A549 treated with RU486 at 1 μM for 4 hours (cell line): Measurements from ENCODE around the gene KRTAP10-2. TPM values are rescaled to one million over a fixed set of nuclear protein-coding genes. Genes with fewer than 3 reads are reported as not detected.

Source experiments
- total RNA-seq: library from RNA; stranded (reverse); fragments of 200-300 nt; extraction: Qiagen RNA extraction; gene quantifications from 5 replicates; pipeline ENCODE4 v1.2.3, GENCODE V29; 2022; ENCODE audit warnings: low read depth

The KRTAP10-2 gene
- total RNA-seq = not detected in 5 replicates

GRCh38 chr21:44551340-44551961, at the start of gene KRTAP10-2:
KRTAP10-2 (minus strand) TSS chr21:44551505; CDS start chr21:44551458, 47 bp downstream.

GRCh38 chr21:44600118-44600978, 49.0 kb upstream of the KRTAP10-2 start, which contains the start of gene KRTAP10-7:
KRTAP10-7 (plus strand) TSS chr21:44600597; CDS start chr21:44600622, 25 bp downstream.

GRCh38 chr21:44592446-44593311, 41.4 kb upstream of the KRTAP10-2 start, which contains the start of gene KRTAP10-6:
KRTAP10-6 (minus strand) TSS chr21:44592505; CDS start chr21:44592484, 21 bp downstream.

GRCh38 chr21:44580231-44580821, 29.0 kb upstream of the KRTAP10-2 start, which contains the start of gene KRTAP10-5:
KRTAP10-5 (minus strand) TSS chr21:44580604; CDS start chr21:44580578, 26 bp downstream.

GRCh38 chr21:44573630-44574456, 22.5 kb upstream of the KRTAP10-2 start, which contains the start of gene KRTAP10-4:
KRTAP10-4 (plus strand) TSS chr21:44573729; CDS start chr21:44573759, 30 bp downstream.

GRCh38 chr21:44558695-44559094, 7.4 kb upstream of the KRTAP10-2 start, which contains the start of gene KRTAP10-3:
KRTAP10-3 (minus strand) TSS chr21:44558795; CDS start chr21:44558715, 80 bp downstream.

GRCh38 chr21:44539991-44540666, 11.2 kb downstream of the KRTAP10-2 start, which contains the start of gene KRTAP10-1:
KRTAP10-1 (minus strand) TSS chr21:44540195; CDS start chr21:44540150, 45 bp downstream.

Other genes starting within 250 kb of the KRTAP10-2 start
- 5.6 to 11.1 TPM (median 8.5 TPM) in 5 replicates for gene CFAP410, start 212.1 kb downstream of the KRTAP10-2 start, total RNA-seq
- gene TRPM2, start 197.9 kb downstream of the KRTAP10-2 start, total RNA-seq = 5.2 to 10.6 TPM (median 8.9 TPM) in 5 replicates
- gene LRRC3, start 96.0 kb downstream of the KRTAP10-2 start, total RNA-seq = 1.0 to 2.1 TPM (median 1.6 TPM) in 5 replicates
- not detected in 5 replicates for gene KRTAP10-1, start 11.3 kb downstream of the KRTAP10-2 start, total RNA-seq
- not detected in 5 replicates for gene KRTAP10-3, start 7.3 kb upstream of the KRTAP10-2 start, total RNA-seq
- gene KRTAP10-4, start 22.2 kb upstream of the KRTAP10-2 start, total RNA-seq = not detected in 5 replicates
- not detected in 5 replicates for gene KRTAP10-5, start 29.1 kb upstream of the KRTAP10-2 start, total RNA-seq
- gene KRTAP10-6, start 41.0 kb upstream of the KRTAP10-2 start, total RNA-seq = not detected in 5 replicates
- not detected in 5 replicates for gene KRTAP10-7, start 49.1 kb upstream of the KRTAP10-2 start, total RNA-seq
- not detected in 5 replicates for gene KRTAP10-8, start 60.6 kb upstream of the KRTAP10-2 start, total RNA-seq
- gene KRTAP10-9, start 75.6 kb upstream of the KRTAP10-2 start, total RNA-seq = not detected in 5 replicates
- gene KRTAP10-10, start 85.9 kb upstream of the KRTAP10-2 start, total RNA-seq = not detected in 5 replicates
- not detected in 5 replicates for gene KRTAP10-11, start 94.9 kb upstream of the KRTAP10-2 start, total RNA-seq
- gene KRTAP12-4, start 103.2 kb upstream of the KRTAP10-2 start, total RNA-seq = not detected in 5 replicates
- not detected in 5 replicates for gene KRTAP12-3, start 106.4 kb upstream of the KRTAP10-2 start, total RNA-seq
- gene KRTAP12-2, start 115.4 kb upstream of the KRTAP10-2 start, total RNA-seq = not detected in 5 replicates
- not detected in 5 replicates for gene KRTAP12-1, start 130.7 kb upstream of the KRTAP10-2 start, total RNA-seq
- not detected in 5 replicates for gene KRTAP10-12, start 145.7 kb upstream of the KRTAP10-2 start, total RNA-seq
- not detected in 5 replicates for gene TSPEAR, start 160.1 kb upstream of the KRTAP10-2 start, total RNA-seq